HCT116 (cell line): ENCODE data around the gene EHD1. TPM values are rescaled to one million over a fixed set of nuclear protein-coding genes. Genes with fewer than 3 reads are reported as not detected.

Experiments used
- ATAC-seq: fragments of 200-7000 bp; cut with Tn5 transposase; 2 replicates; pipeline ENCODE4 v1.9.1; 2020; ENCODE audit warnings: mild to moderate bottlenecking, moderate library complexity
- BruUV-seq: library from RNA; stranded (reverse); fragments of 400-500 nt; replicated peaks from 2 replicates; lab custom pipeline; 2021; lab: Mats Ljungman, UMichigan
- CTCF ChIA-PET: fragments of 300-600 bp; sonication (Branson Sonifier 250); formaldehyde crosslinking; loops from one replicate; lab custom pipeline; 2021; ENCODE audit warnings: antibody characterized with exemption; lab: Charles Lee
- POLR2A ChIA-PET: fragments of 300-600, 350-600 bp; sonication (Branson Sonifier 250); formaldehyde crosslinking; loops from one replicate; lab custom pipeline; 2021; ENCODE audit warnings: antibody characterized with exemption; lab: Charles Lee
- RAD21 ChIA-PET, 2 experiments: fragments of 300-600 bp; sonication (Branson Sonifier 250); formaldehyde crosslinking; loops; one replicate each; lab custom pipeline; 2023; ENCODE audit warnings: low total read pairs in 2 of 2; ENCODE audit not compliant: uncharacterized antibody in 2 of 2, unreplicated experiment in 2 of 2, low non-redundant PET in 1 of 2; lab: Charles Lee
- DNase-seq: peaks from one replicate; pipeline ENCODE4 v3.0.0-alpha.2; 2010; ENCODE audit warnings: low read depth, low spot score
- H2AFZ ChIP-seq: fragments of 200-600 bp; shearing (Covaris generic), sonication (generic); 2 replicates; pipeline ENCODE4 v1.6.1; 2017; ENCODE audit warnings: low read depth, mixed run types, mixed read lengths, antibody characterized with exemption, low read length; ENCODE audit not compliant: poor library complexity, severe bottlenecking
- H3K27ac ChIP-seq: 2 replicates; pipeline ENCODE4 v1.5.1; 2012; ENCODE audit warnings: low read depth, low read length
- H3K27me3 ChIP-seq: fragments of 200-600 bp; sonication (generic); 2 replicates; pipeline ENCODE4 v1.6.1; 2016; ENCODE audit warnings: mixed run types, low read length, mixed read lengths; ENCODE audit not compliant: insufficient read depth
- H3K36me3 ChIP-seq, 2 experiments: fragments of 200-500 bp in 1 of 2; fragments of 200-600 bp in 1 of 2; sonication (Bioruptor generic) in 1 of 2; sonication (generic) in 1 of 2; 2 replicates each; pipeline versions ENCODE4 v1.5.1 to v1.6.1; 2014 to 2016; ENCODE audit warnings: low read length in 2 of 2, inconsistent platforms in 1 of 2, mixed read lengths in 1 of 2, mixed run types in 1 of 2; ENCODE audit not compliant: insufficient read depth in 2 of 2, control insufficient read depth in 1 of 2
- H3K4me1 ChIP-seq, 2 experiments: fragments of 200-600 bp in 1 of 2; sonication (generic) in 1 of 2; 2 replicates each; pipeline versions ENCODE4 v1.5.1 to v1.6.1; 2012 to 2017; ENCODE audit warnings: low read length in 2 of 2, inconsistent platforms in 1 of 2, mild to moderate bottlenecking in 1 of 2, mixed read lengths in 1 of 2, mixed run types in 1 of 2, moderate library complexity in 1 of 2; ENCODE audit not compliant: insufficient read depth in 2 of 2, control insufficient read depth in 1 of 2
- H3K4me2 ChIP-seq: fragments of 200-600 bp; sonication (generic); 2 replicates; pipeline ENCODE4 v1.6.1; 2017; ENCODE audit warnings: mixed run types, low read length, mixed read lengths
- H3K4me3 ChIP-seq, 2 experiments: fragments of 200-600 bp in 1 of 2; sonication (generic) in 1 of 2; replicated peaks in 1 of 2; 2 replicates each; pipeline ENCODE4 v1.5.1; 2011 to 2016; ENCODE audit warnings: low read length in 2 of 2, control low read depth in 1 of 2, low read depth in 1 of 2, mild to moderate bottlenecking in 1 of 2, mixed read lengths in 1 of 2, mixed run types in 1 of 2
- H3K79me2 ChIP-seq: fragments of 200-600 bp; sonication (generic); 2 replicates; pipeline ENCODE4 v1.6.1; 2017; ENCODE audit warnings: mild to moderate bottlenecking, mixed run types, low read length, moderate library complexity, mixed read lengths; ENCODE audit not compliant: insufficient read depth
- H3K9ac ChIP-seq: fragments of 200-600 bp; sonication (generic); 2 replicates; pipeline ENCODE4 v1.6.1; 2016; ENCODE audit warnings: low read length, mixed read lengths
- H3K9me2 ChIP-seq: fragments of 200-600 bp; sonication (generic), shearing (Covaris generic); 2 replicates; pipeline ENCODE4 v1.6.1; 2017; ENCODE audit warnings: mixed run types, mild to moderate bottlenecking, moderate library complexity; ENCODE audit not compliant: insufficient read depth
- H3K9me3 ChIP-seq, 2 experiments: fragments of 200-500 bp in 1 of 2; fragments of 200-600 bp in 1 of 2; sonication (Bioruptor generic) in 1 of 2; sonication (generic) in 1 of 2; 2 replicates each; pipeline ENCODE4 v1.6.1; 2014 to 2017; ENCODE audit warnings: low read length in 2 of 2, mixed read lengths in 2 of 2, inconsistent platforms in 1 of 2, low read depth in 1 of 2, mild to moderate bottlenecking in 1 of 2, mixed run types in 1 of 2, moderate library complexity in 1 of 2; ENCODE audit not compliant: control insufficient read depth in 1 of 2, insufficient read depth in 1 of 2
- H4K20me1 ChIP-seq: fragments of 200-600 bp; sonication (generic), shearing (Covaris generic); 2 replicates; pipeline ENCODE4 v1.6.1; 2017; ENCODE audit warnings: mixed run types, mild to moderate bottlenecking, moderate library complexity; ENCODE audit not compliant: insufficient read depth
- CBX3 ChIP-seq: IDR thresholded peaks from 2 replicates; pipeline ENCODE4 v1.6.1; 2012; ENCODE audit warnings: low read depth
- CEBPB ChIP-seq: IDR thresholded peaks from 2 replicates; pipeline ENCODE4 v1.6.1; 2012; ENCODE audit warnings: low read depth
- EGR1 ChIP-seq: IDR thresholded peaks from 2 replicates; pipeline ENCODE4 v1.6.1; 2012; ENCODE audit warnings: low read depth
- ELF1 ChIP-seq: IDR thresholded peaks from 2 replicates; pipeline ENCODE4 v1.6.1; 2012; ENCODE audit warnings: low read depth, borderline replicate concordance
- EZH2 ChIP-seq: fragments of 200-600 bp; sonication (generic); IDR thresholded peaks from 2 replicates; pipeline ENCODE4 v1.6.1; 2017; ENCODE audit warnings: antibody characterized with exemption, mixed run types
- EZH2phosphoT487 ChIP-seq: fragments of 200-600 bp; IDR thresholded peaks from 2 replicates; pipeline ENCODE4 v1.6.1; 2018; ENCODE audit warnings: antibody characterized with exemption, borderline replicate concordance
- FOSL1 ChIP-seq: IDR thresholded peaks from 2 replicates; pipeline ENCODE4 v1.6.1; 2012; ENCODE audit warnings: low read depth
- JUND ChIP-seq: IDR thresholded peaks from 2 replicates; pipeline ENCODE4 v1.6.1; 2012
- MAX ChIP-seq: IDR thresholded peaks from 2 replicates; pipeline ENCODE4 v1.6.1; 2012
- RAD21 ChIP-seq: IDR thresholded peaks from 2 replicates; pipeline ENCODE4 v1.6.1; 2012; ENCODE audit warnings: low read depth, mild to moderate bottlenecking
- SP1 ChIP-seq: IDR thresholded peaks from 2 replicates; pipeline ENCODE4 v1.6.1; 2012; ENCODE audit warnings: low read depth
- SRF ChIP-seq: IDR thresholded peaks from 2 replicates; pipeline ENCODE4 v1.6.1; 2012; ENCODE audit warnings: low read depth
- TCF7L2 ChIP-seq: IDR thresholded peaks from 2 replicates; pipeline ENCODE4 v1.7.0; 2011; ENCODE audit warnings: borderline replicate concordance, inconsistent platforms; ENCODE audit not compliant: insufficient read depth, insufficient read length; ENCODE audit errors: extremely low read depth
- YY1 ChIP-seq: IDR thresholded peaks from 2 replicates; pipeline ENCODE4 v1.6.1; 2011; ENCODE audit warnings: low read length, low read depth, moderate library complexity, mild to moderate bottlenecking; ENCODE audit not compliant: insufficient replicate concordance; ENCODE audit errors: extremely low read depth
- ZBTB33 ChIP-seq: IDR thresholded peaks from 2 replicates; pipeline ENCODE4 v1.6.1; 2011; ENCODE audit warnings: mild to moderate bottlenecking, low read length, moderate library complexity; ENCODE audit not compliant: insufficient replicate concordance; ENCODE audit errors: extremely low read depth
- ZFX ChIP-seq: fragments of 450-650 bp; IDR thresholded peaks from 2 replicates; pipeline ENCODE4 v1.6.1; 2017
- ZNF274 ChIP-seq: fragments of 200-500 bp; sonication (Bioruptor generic); IDR thresholded peaks from 2 replicates; pipeline ENCODE4 v1.6.1; 2014; ENCODE audit warnings: mild to moderate bottlenecking, low read depth, low read length, inconsistent platforms
- intact Hi-C: fragments of 100-400 bp; cut with micrococcal nuclease; formaldehyde crosslinking; loops from 2 replicates; pipeline ENCODE4 v1.10.0; 2022
- total RNA-seq: library from RNA; stranded (reverse); gene quantifications from one replicate; pipeline ENCODE4 v1.2.1, GENCODE V29; 2021; ENCODE audit not compliant: unreplicated experiment
- TF ChIP-seq, protein P1 (sequence below): IDR thresholded peaks from 2 replicates; pipeline ENCODE4 v1.6.1; 2012
- TF ChIP-seq, protein P2 (sequence below), 3 experiments: fragments of 200-600 bp in 1 of 3; sonication (generic) in 1 of 3; IDR thresholded peaks in 2 of 3; conservative IDR thresholded peaks in 1 of 3; 2 replicates each; pipeline ENCODE4 v1.5.1; 2012 to 2017; ENCODE audit warnings: low read depth in 2 of 3, low read length in 2 of 3, antibody characterized with exemption in 1 of 3, borderline replicate concordance in 1 of 3, control low read depth in 1 of 3, mild to moderate bottlenecking in 1 of 3, mixed read lengths in 1 of 3, mixed run types in 1 of 3, moderate library complexity in 1 of 3; ENCODE audit not compliant: insufficient read depth in 1 of 3

Gene EHD1
- total RNA-seq, 1 experiment from 2014 or later = 48.1 TPM

- no peaks in the 10 kb centered on the region for H3K27me3 ChIP-seq
- ATAC-seq (no peak), DNase-seq (no peak)
- no peak overlapping the region; the same call in 1 of the 2 replicates for H3K27ac ChIP-seq
- H3K9ac ChIP-seq = no peak overlapping the region
- peaks cover 19 to 47% of the 10 kb centered on the region in 2 experiments for H3K36me3 ChIP-seq
- no peaks in the 10 kb centered on the region for H3K9me2 ChIP-seq
- intact Hi-C loops = no loop called here
- BruUV-seq = no TSS peak
- no peaks in the 10 kb centered on the region for H3K9me3 ChIP-seq
- ChIA-PET RAD21 (no interaction called here), CTCF (interaction anchor here (0.7 to 1.1 kb wide), 2 partner anchors 13 to 14 kb away, joined by 3 read pairs; no protein-coding TSS in a partner anchor), POLR2A (interaction anchor here (1.7 to 5.5 kb wide), 2 partner anchors 10 to 28 kb away, joined by 6 to 36 read pairs; partner anchors contain the start of gene CDC42BPG)
- peaks cover 19 to 55% of the 10 kb centered on the region in 2 experiments for H3K4me1 ChIP-seq
- peaks cover 86% of the 10 kb centered on the region for H3K79me2 ChIP-seq
- no peak overlapping the region for H3K4me3 ChIP-seq
- no peak overlapping the region for H2AFZ ChIP-seq
- H4K20me1 ChIP-seq = no peaks in the 10 kb centered on the region
- no peak overlapping the region for H3K4me2 ChIP-seq
- no peak for TF ChIP-seq SRF
- TF ChIP-seq, protein P1, sequence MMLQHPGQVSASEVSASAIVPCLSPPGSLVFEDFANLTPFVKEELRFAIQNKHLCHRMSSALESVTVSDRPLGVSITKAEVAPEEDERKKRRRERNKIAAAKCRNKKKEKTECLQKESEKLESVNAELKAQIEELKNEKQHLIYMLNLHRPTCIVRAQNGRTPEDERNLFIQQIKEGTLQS = no peak
- TF ChIP-seq SP1 = no peak
- no peak for TF ChIP-seq CBX3
- TF ChIP-seq ZFX = no peak
- TF ChIP-seq ELF1 = no peak
- no peak for TF ChIP-seq TCF7L2
- no peak for TF ChIP-seq MAX
- TF ChIP-seq ZBTB33 = no peak
- TF ChIP-seq, protein P2, sequence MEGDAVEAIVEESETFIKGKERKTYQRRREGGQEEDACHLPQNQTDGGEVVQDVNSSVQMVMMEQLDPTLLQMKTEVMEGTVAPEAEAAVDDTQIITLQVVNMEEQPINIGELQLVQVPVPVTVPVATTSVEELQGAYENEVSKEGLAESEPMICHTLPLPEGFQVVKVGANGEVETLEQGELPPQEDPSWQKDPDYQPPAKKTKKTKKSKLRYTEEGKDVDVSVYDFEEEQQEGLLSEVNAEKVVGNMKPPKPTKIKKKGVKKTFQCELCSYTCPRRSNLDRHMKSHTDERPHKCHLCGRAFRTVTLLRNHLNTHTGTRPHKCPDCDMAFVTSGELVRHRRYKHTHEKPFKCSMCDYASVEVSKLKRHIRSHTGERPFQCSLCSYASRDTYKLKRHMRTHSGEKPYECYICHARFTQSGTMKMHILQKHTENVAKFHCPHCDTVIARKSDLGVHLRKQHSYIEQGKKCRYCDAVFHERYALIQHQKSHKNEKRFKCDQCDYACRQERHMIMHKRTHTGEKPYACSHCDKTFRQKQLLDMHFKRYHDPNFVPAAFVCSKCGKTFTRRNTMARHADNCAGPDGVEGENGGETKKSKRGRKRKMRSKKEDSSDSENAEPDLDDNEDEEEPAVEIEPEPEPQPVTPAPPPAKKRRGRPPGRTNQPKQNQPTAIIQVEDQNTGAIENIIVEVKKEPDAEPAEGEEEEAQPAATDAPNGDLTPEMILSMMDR (IDR thresholded peaks at IDR 0.05 in 2 of 3, conservative IDR thresholded peaks at IDR 0.05 in 1 of 3; ENCODE audit: borderline replicate concordance in 1 of 3, insufficient read depth in 1 of 3, low read depth in 2 of 3, low read length in 2 of 3) = no peak
- no peak for TF ChIP-seq EZH2phosphoT487
- TF ChIP-seq CEBPB = no peak
- TF ChIP-seq YY1 = no peak
- no peak for TF ChIP-seq RAD21
- no peak for TF ChIP-seq EZH2
- TF ChIP-seq JUND = no peak
- no peak for TF ChIP-seq ZNF274
- no peak for TF ChIP-seq EGR1
- no peak for TF ChIP-seq FOSL1
Observed at GRCh38 chr11:64874308-64875240, 3.8 kb downstream of the EHD1 start.
